Endothelial cell of umbilical vein (primary cell): ENCODE measurements around the gene GLRB. TPM values are rescaled to one million over a fixed set of nuclear protein-coding genes. Genes with fewer than 3 reads are reported as not detected.

Source experiments
- BruUV-seq: library from RNA; stranded (reverse); fragments of 400-500 nt; replicated peaks from 2 replicates; lab custom pipeline; 2021; lab: Mats Ljungman, UMichigan
- CTCF ChIA-PET: fragments of 300-600, 350-600 bp; sonication (Branson Sonifier 250); formaldehyde crosslinking; loops from one replicate; lab custom pipeline; 2021; ENCODE audit warnings: antibody characterized with exemption, inconsistent platforms; lab: Charles Lee
- POLR2A ChIA-PET: fragments of 300-600, 350-600 bp; sonication (Branson Sonifier 250); formaldehyde crosslinking; loops from one replicate; lab custom pipeline; 2021; ENCODE audit warnings: antibody characterized with exemption, inconsistent platforms; lab: Charles Lee
- DNase-seq: peaks from one replicate; pipeline ENCODE4 v3.0.0-alpha.2; 2011; ENCODE audit warnings: low read depth, low spot score
- FAIRE-seq: peaks from 2 replicates; lab custom pipeline; 2011; peaks lifted over from hg19 to GRCh38; lab: Jason Lieb, UNC
- H2AFZ ChIP-seq: 2 replicates; pipeline ENCODE4 v1.6.0; 2012; ENCODE audit warnings: low read depth, low read length, control low read depth, inconsistent platforms
- H3K27ac ChIP-seq: 2 replicates; pipeline ENCODE4 v1.5.1; 2011; ENCODE audit warnings: low read depth, mild to moderate bottlenecking, control low read depth, low read length, moderate library complexity; ENCODE audit not compliant: insufficient read depth
- H3K27me3 ChIP-seq, 2 experiments: 2 replicates each; pipeline versions ENCODE4 v1.6.0 to v1.6.1; 2011; ENCODE audit warnings: low read length in 2 of 2, mixed read lengths in 1 of 2; ENCODE audit not compliant: control insufficient read depth in 2 of 2, insufficient read depth in 2 of 2
- H3K36me3 ChIP-seq, 2 experiments: 2 replicates in 1 of 2; 3 replicates in 1 of 2; pipeline ENCODE4 v1.5.1; 2011; ENCODE audit warnings: low read length in 2 of 2, mild to moderate bottlenecking in 1 of 2, moderate library complexity in 1 of 2; ENCODE audit not compliant: control insufficient read depth in 2 of 2, insufficient read depth in 2 of 2; ENCODE audit errors: extremely low read depth in 1 of 2
- H3K4me1 ChIP-seq: 3 replicates; pipeline ENCODE4 v1.5.1; 2011; ENCODE audit warnings: mild to moderate bottlenecking, low read length; ENCODE audit not compliant: control insufficient read depth, insufficient read depth; ENCODE audit errors: extremely low read depth
- H3K4me2 ChIP-seq: 2 replicates; pipeline ENCODE4 v1.6.1; 2011; ENCODE audit warnings: low read length, control low read depth, mixed read lengths; ENCODE audit not compliant: insufficient read depth
- H3K4me3 ChIP-seq, 3 experiments: fragments of 200-600 bp in 1 of 3; sonication (generic), shearing (Covaris generic) in 1 of 3; replicated peaks in 1 of 3; 2 replicates each; pipeline ENCODE4 v1.5.1; 2011 to 2016; ENCODE audit warnings: control low read depth in 3 of 3, low read length in 3 of 3, mild to moderate bottlenecking in 2 of 3, inconsistent platforms in 1 of 3, low read depth in 1 of 3, moderate library complexity in 1 of 3; ENCODE audit not compliant: insufficient read depth in 1 of 3
- H3K79me2 ChIP-seq: 2 replicates; pipeline ENCODE4 v1.6.0; 2012; ENCODE audit warnings: low read length, inconsistent platforms; ENCODE audit not compliant: control insufficient read depth, insufficient read depth
- H3K9ac ChIP-seq: replicated peaks from 2 replicates; pipeline ENCODE3; 2011; ENCODE audit warnings: low read length, control low read depth; ENCODE audit not compliant: insufficient read depth; ENCODE audit errors: extremely low read depth
- H3K9me1 ChIP-seq: replicated peaks from 3 replicates; pipeline ENCODE4 v1.6.0; 2011; ENCODE audit warnings: mild to moderate bottlenecking, low read length; ENCODE audit not compliant: control insufficient read depth, insufficient read depth; ENCODE audit errors: extremely low read depth
- H3K9me3 ChIP-seq: replicated peaks from 2 replicates; pipeline ENCODE4 v1.5.1; 2012; ENCODE audit warnings: low read length, inconsistent platforms; ENCODE audit not compliant: control insufficient read depth, insufficient read depth
- H4K20me1 ChIP-seq: replicated peaks from 2 replicates; pipeline ENCODE3; 2011; ENCODE audit warnings: mild to moderate bottlenecking, low read length; ENCODE audit not compliant: control insufficient read depth, insufficient read depth; ENCODE audit errors: extremely low read depth
- CTCF ChIP-seq, 2 donors: IDR thresholded peaks; 1 replicate in 1 of 2; 2 replicates in 1 of 2; pipeline ENCODE4 v1.5.1; 2011; ENCODE audit warnings: low read length in 2 of 2, mild to moderate bottlenecking in 2 of 2, moderate library complexity in 2 of 2, control low read depth in 1 of 2, inconsistent platforms in 1 of 2, low read depth in 1 of 2; ENCODE audit not compliant: insufficient read depth in 1 of 2; ENCODE audit errors: extremely low read depth in 1 of 2
- EZH2 ChIP-seq: IDR thresholded peaks from 2 replicates; pipeline ENCODE4 v1.6.1; 2012; ENCODE audit warnings: borderline replicate concordance, low read depth, mild to moderate bottlenecking, moderate library complexity, low read length, inconsistent platforms; ENCODE audit not compliant: severe bottlenecking
- FOS ChIP-seq: IDR thresholded peaks from 2 replicates; pipeline ENCODE4 v1.6.1; 2011; ENCODE audit warnings: mild to moderate bottlenecking, low read length, moderate library complexity, borderline replicate concordance; ENCODE audit not compliant: insufficient read depth
- GATA2 ChIP-seq: IDR thresholded peaks from 2 replicates; pipeline ENCODE4 v1.7.0; 2011; ENCODE audit warnings: low read depth, mild to moderate bottlenecking, moderate library complexity, mixed read lengths, low read length; ENCODE audit not compliant: insufficient read length, insufficient read depth
- JUN ChIP-seq: IDR thresholded peaks from 2 replicates; pipeline ENCODE4 v1.6.1; 2011; ENCODE audit warnings: borderline replicate concordance, low read depth; ENCODE audit not compliant: insufficient read length, insufficient read depth
- MAX ChIP-seq: IDR thresholded peaks from 2 replicates; pipeline ENCODE4 v1.6.1; 2011; ENCODE audit not compliant: insufficient read depth, insufficient read length
- MYC ChIP-seq: IDR thresholded peaks from one replicate; pipeline ENCODE4 v1.6.1; 2011; ENCODE audit warnings: mild to moderate bottlenecking, low read depth, low read length
- POLR2A ChIP-seq: IDR thresholded peaks from 2 replicates; pipeline ENCODE4 v1.6.1; 2012; ENCODE audit warnings: low read depth, mild to moderate bottlenecking, control low read depth, low read length
- POLR2AphosphoS5 ChIP-seq: IDR thresholded peaks from 2 replicates; pipeline ENCODE4 v1.6.1; 2012; ENCODE audit warnings: low read depth, mild to moderate bottlenecking, control low read depth, low read length, moderate library complexity; ENCODE audit not compliant: insufficient read depth
- dilution Hi-C: fragments of 300-500 bp; cut with MboI; formaldehyde crosslinking; loops from one replicate; pipeline ENCODE4 v1.15.0; 2019; ENCODE audit warnings: low sequenced_read_pairs; ENCODE audit not compliant: extremely low pct_ligation_motif_present
- intact Hi-C: fragments of 100-400 bp; cut with micrococcal nuclease; formaldehyde crosslinking; loops from one replicate; pipeline ENCODE4 v1.10.0; 2022
- polyA plus RNA-seq, 4 experiments: library from polyadenylated mRNA; depleted of rRNA in 3 of 4; stranded (reverse) in 3 of 4; unstranded in 1 of 4; fragments of >200 nt; gene quantifications; 2 replicates each; pipeline versions ENCODE4 v1.2.1 to v1.2.3, GENCODE V29; 2011 to 2012; ENCODE audit warnings: missing spikeins in 1 of 4
- total RNA-seq: library from RNA; stranded (reverse); gene quantifications from 2 replicates; pipeline ENCODE4 v1.2.3, GENCODE V29; 2021

Gene GLRB
- total and polyA plus RNA-seq, 2 donors (not counting 3 experiments of a cell fraction or from before 2014, with no cell fraction given): 3.8 to 5.7 TPM

DNA sequence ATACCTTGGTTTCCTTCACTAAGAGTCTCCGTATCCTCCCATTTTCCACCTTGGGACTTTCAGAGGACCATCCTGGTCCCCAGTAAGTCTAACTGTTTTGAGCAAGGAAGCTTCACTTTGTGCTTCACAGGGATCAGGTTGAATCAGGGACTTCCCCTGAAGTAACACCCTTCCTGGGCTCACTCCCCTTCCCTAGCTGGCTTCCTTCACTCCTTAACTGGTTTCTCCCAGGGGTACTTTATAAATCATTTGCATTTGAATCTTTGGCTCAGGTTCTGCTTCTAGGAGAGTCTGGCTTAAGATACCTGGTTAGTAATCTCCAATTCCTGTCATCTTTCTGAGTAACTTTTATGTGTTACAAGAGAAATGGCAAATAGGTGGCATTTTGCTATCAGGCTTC, 120.1 kb downstream of the GLRB start:
- dilution Hi-C loops: no loop called here
- Histone ChIP-seq H3K9me1 (no peaks in the 10 kb centered on the region), H3K79me2 (no peaks in the 10 kb centered on the region), H3K4me2 (no peak overlapping the region), H3K27ac (no peak overlapping the region), H3K4me3 (no peak overlapping the region), H3K4me1 (no peaks in the 10 kb centered on the region), H4K20me1 (no peaks in the 10 kb centered on the region), H3K9me3 (no peaks in the 10 kb centered on the region), H3K27me3 (no peaks in the 10 kb centered on the region), H3K36me3 (no peaks in the 10 kb centered on the region), H2AFZ (no peak overlapping the region), H3K9ac (no peak overlapping the region)
- CTCF ChIA-PET: no interaction called here
- POLR2A ChIA-PET: no interaction called here
- BruUV-seq: no TSS peak
- TF ChIP-seq GATA2: no peak
- no peak for TF ChIP-seq CTCF (IDR thresholded peaks at IDR 0.05; ENCODE audit: extremely low read depth in 1 of 2, insufficient read depth in 1 of 2, low read depth in 1 of 2, low read length in 2 of 2)
- TF ChIP-seq MYC: no peak
- no peak for TF ChIP-seq JUN
- TF ChIP-seq EZH2: no peak
- no peak for TF ChIP-seq POLR2AphosphoS5
- TF ChIP-seq POLR2A: no peak
- TF ChIP-seq MAX: no peak
- TF ChIP-seq FOS: no peak
- FAIRE-seq (no peak), DNase-seq (no peak)
- intact Hi-C loops: no loop called here
